Uterus (tissue), 4 donors: ENCODE data around the gene C17orf100. TPM values are rescaled to one million over a fixed set of nuclear protein-coding genes. Genes with fewer than 3 reads are reported as not detected.

ENCODE experiments used
- DNase-seq, 2 donors: peaks; one replicate each; pipeline ENCODE4 v3.0.0-alpha.2; 2019 to 2020
- H3K27ac ChIP-seq, 2 donors: fragments of 200-600 bp; sonication (generic); 1 replicate in 1 of 2; 2 replicates in 1 of 2; pipeline ENCODE4 v1.5.1; 2016 to 2018
- H3K27me3 ChIP-seq, 2 donors: fragments of 200-600 bp; sonication (generic); one replicate each; pipeline ENCODE4 v1.5.1; 2018 to 2019; ENCODE audit warnings: control low read depth in 1 of 2
- H3K36me3 ChIP-seq, 2 donors: fragments of 200-600 bp; sonication (generic); one replicate each; pipeline ENCODE4 v1.5.1; 2019; ENCODE audit warnings: control low read depth in 1 of 2
- H3K4me1 ChIP-seq, 2 donors: fragments of 200-600 bp; sonication (generic); one replicate each; pipeline ENCODE4 v1.5.1; 2018 to 2019; ENCODE audit warnings: control low read depth in 1 of 2
- H3K4me3 ChIP-seq, 2 donors: fragments of 200-600 bp; sonication (generic); 1 replicate in 1 of 2; 2 replicates in 1 of 2; pipeline ENCODE4 v1.5.1; 2018 to 2019; ENCODE audit warnings: mild to moderate bottlenecking in 1 of 2
- H3K9me3 ChIP-seq, 2 donors: fragments of 200-600 bp; sonication (generic); one replicate each; pipeline ENCODE4 v1.5.1; 2019; ENCODE audit warnings: control low read depth in 1 of 2
- POLR2A ChIP-seq, 2 donors: fragments of 450-650 bp; IDR thresholded peaks; one replicate each; pipeline ENCODE4 v1.6.1; 2016; ENCODE audit warnings: antibody characterized with exemption in 2 of 2, mild to moderate bottlenecking in 1 of 2, moderate library complexity in 1 of 2
- intact Hi-C: fragments of 100-400 bp; cut with DNase I; formaldehyde crosslinking; loops from one replicate; pipeline ENCODE4 v1.15.1; 2023; ENCODE audit warnings: low total_unique reads
- total RNA-seq, 4 donors: library from RNA; depleted of rRNA in 3 of 4; stranded (reverse); fragments of >200 nt in 3 of 4; gene quantifications; one replicate each; pipeline versions ENCODE4 v1.1.0 to v1.2.4, GENCODE V29; 2014 to 2023
- TF ChIP-seq, protein P1 (sequence below), 4 experiments: fragments of 200-600 bp in 2 of 4; fragments of 450-650 bp in 2 of 4; sonication (generic) in 2 of 4; IDR thresholded peaks; one replicate each; pipeline ENCODE4 v1.5.1; 2016 to 2019; ENCODE audit warnings: antibody characterized with exemption in 4 of 4, mild to moderate bottlenecking in 2 of 4, moderate library complexity in 1 of 4
- donor health status: DM: yes; HTN: yes; CAD: no.

The C17orf100 gene
- total RNA-seq, 4 donors from 2014 or later = 0.26 to 3.2 (median 1.3) TPM

DNA sequence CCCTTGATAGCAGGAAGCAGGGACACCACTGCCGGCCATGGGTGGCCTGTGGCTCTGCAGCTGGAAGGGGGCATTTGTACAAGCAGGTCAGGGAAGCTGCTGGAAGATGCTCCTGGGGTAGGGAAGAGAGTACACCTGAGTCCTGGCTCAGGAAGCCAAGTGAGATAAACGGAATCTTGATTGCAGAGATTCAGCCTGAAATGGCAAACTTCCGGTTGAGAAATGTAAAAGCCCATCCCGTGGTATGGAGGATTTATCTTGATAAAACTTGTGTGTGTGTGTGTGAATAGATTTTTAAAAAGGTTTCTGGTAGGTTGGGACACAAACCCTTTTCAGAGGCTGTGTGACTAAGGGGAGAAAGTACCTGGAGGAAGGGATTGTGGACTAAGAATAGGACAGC is 29.6 kb downstream of the C17orf100 start:
- H3K27ac ChIP-seq = no peak overlapping the region
- no peaks in the 10 kb centered on the region for H3K4me1 ChIP-seq
- no peaks in the 10 kb centered on the region for H3K36me3 ChIP-seq
- TF ChIP-seq, protein P1, sequence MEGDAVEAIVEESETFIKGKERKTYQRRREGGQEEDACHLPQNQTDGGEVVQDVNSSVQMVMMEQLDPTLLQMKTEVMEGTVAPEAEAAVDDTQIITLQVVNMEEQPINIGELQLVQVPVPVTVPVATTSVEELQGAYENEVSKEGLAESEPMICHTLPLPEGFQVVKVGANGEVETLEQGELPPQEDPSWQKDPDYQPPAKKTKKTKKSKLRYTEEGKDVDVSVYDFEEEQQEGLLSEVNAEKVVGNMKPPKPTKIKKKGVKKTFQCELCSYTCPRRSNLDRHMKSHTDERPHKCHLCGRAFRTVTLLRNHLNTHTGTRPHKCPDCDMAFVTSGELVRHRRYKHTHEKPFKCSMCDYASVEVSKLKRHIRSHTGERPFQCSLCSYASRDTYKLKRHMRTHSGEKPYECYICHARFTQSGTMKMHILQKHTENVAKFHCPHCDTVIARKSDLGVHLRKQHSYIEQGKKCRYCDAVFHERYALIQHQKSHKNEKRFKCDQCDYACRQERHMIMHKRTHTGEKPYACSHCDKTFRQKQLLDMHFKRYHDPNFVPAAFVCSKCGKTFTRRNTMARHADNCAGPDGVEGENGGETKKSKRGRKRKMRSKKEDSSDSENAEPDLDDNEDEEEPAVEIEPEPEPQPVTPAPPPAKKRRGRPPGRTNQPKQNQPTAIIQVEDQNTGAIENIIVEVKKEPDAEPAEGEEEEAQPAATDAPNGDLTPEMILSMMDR (IDR thresholded peaks at IDR 0.05) = no peak
- no peak for TF ChIP-seq POLR2A (IDR thresholded peaks at IDR 0.05)
- intact Hi-C loops = no loop called here
- H3K4me3 ChIP-seq = no peak overlapping the region
- no peaks in the 10 kb centered on the region for H3K9me3 ChIP-seq
- no peak for DNase-seq
- H3K27me3 ChIP-seq = peaks cover 0 to 4% of the 10 kb centered on the region in 2 donors

- H3K27me3 ChIP-seq = peaks cover 0 to 4% of the 10 kb centered on the region in 2 donors
- no peak overlapping the region for H3K27ac ChIP-seq
Observed at GRCh38 chr17:6681671-6682070, 30.1 kb downstream of the C17orf100 start.

DNA sequence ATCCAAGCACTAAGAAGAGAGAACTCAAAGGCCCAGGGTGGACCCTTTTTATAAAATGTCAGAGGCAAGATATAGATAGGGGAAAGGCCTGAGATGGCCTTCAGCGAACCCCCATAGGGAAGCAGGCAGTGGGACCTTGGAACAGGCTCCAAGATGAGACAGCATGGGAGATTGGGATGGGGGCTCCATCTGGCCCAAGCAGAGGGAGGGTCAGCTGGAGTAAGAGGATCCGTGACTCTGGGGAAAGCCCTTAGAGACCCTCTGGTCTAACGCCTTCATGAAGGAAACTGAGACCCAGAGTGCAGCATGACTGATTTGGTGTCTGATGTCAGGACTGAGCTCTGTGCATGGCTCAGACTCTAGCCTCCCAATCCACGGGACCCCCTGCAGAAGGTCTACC is 30.8 kb downstream of the C17orf100 start:
- no peak overlapping the region for H3K27ac ChIP-seq
- TF ChIP-seq POLR2A (IDR thresholded peaks at IDR 0.05) = no peak
- TF ChIP-seq, protein P1 (IDR thresholded peaks at IDR 0.05) = no peak
- H3K27me3 ChIP-seq = peaks cover 0 to 4% of the 10 kb centered on the region in 2 donors
- H3K36me3 ChIP-seq = no peaks in the 10 kb centered on the region
- H3K4me3 ChIP-seq = no peak overlapping the region
- intact Hi-C loops = no loop called here
- no peak for DNase-seq
- no peaks in the 10 kb centered on the region for H3K4me1 ChIP-seq
- H3K9me3 ChIP-seq = no peaks in the 10 kb centered on the region

More at GRCh38 chr17:6681671-6682070, 30.1 kb downstream of the C17orf100 start:
- H3K9me3 ChIP-seq = no peaks in the 10 kb centered on the region
- no peak for TF ChIP-seq POLR2A (IDR thresholded peaks at IDR 0.05)
- TF ChIP-seq, protein P1 (IDR thresholded peaks at IDR 0.05) = no peak
- DNase-seq = no peak
- no peaks in the 10 kb centered on the region for H3K4me1 ChIP-seq
- H3K4me3 ChIP-seq = no peak overlapping the region
- no peaks in the 10 kb centered on the region for H3K36me3 ChIP-seq
- intact Hi-C loops = no loop called here

- H3K27me3 ChIP-seq = no peaks in the 10 kb centered on the region
- no peaks in the 10 kb centered on the region for H3K4me1 ChIP-seq
- TF ChIP-seq, protein P1 (IDR thresholded peaks at IDR 0.05) = no peak
- no peak for TF ChIP-seq POLR2A (IDR thresholded peaks at IDR 0.05)
- intact Hi-C loops = no loop called here
- no peak for DNase-seq
- no peaks in the 10 kb centered on the region for H3K36me3 ChIP-seq
- H3K9me3 ChIP-seq = no peaks in the 10 kb centered on the region
- H3K27ac ChIP-seq = no peak overlapping the region
- H3K4me3 ChIP-seq = no peak overlapping the region
Observed at GRCh38 chr17:6683081-6683684, 31.6 kb downstream of the C17orf100 start.

DNA sequence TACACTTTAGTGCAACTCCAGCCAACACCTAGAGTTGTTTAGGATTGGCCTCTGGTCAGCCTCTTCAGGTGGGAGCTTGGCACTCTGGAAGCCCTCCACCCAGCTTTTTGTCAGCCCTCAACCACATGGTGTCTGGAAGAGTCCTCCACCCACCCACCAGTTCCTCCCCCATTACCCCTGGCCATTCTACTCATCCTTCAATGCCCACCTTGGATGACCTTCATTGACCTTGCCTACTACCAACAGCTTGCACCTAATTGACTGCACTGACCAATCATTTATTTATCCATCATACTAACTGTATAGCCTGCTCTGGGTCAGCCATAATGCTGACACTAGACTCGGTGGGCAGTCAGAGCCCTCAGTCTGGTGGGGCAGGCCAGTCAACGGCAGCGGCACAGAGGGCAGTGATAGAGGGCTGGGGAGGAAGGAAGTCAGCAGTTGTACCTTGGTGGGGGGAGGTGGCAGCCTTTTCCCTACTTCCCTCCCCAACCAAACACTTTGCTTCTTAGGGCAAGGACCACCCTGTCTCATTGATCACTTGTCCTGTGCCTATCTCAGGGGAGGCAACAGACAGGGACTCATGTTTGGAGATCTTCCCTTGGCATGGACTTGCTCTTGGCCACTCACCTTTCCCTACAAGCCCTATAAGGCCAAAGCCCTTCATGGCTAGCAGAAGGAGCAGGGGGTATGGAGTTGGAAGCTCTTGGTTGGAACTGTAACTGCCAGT is 32.3 kb downstream of the C17orf100 start:
- intact Hi-C loops = no loop called here
- no peak for DNase-seq
- no peak overlapping the region for H3K4me3 ChIP-seq

More for the DNA sequence above, 32.3 kb downstream of the C17orf100 start:
- Histone ChIP-seq H3K4me1 (no peaks in the 10 kb centered on the region), H3K9me3 (no peaks in the 10 kb centered on the region), H3K36me3 (no peaks in the 10 kb centered on the region), H3K27ac (no peak overlapping the region), H3K27me3 (no peaks in the 10 kb centered on the region)
- TF ChIP-seq, protein P1 (IDR thresholded peaks at IDR 0.05) = no peak
- TF ChIP-seq POLR2A (IDR thresholded peaks at IDR 0.05) = no peak
